Nephron progenitor cell (in vitro differentiated cells): ENCODE results near the gene PHLDA2.
A peak's percentile ranks its signal among the peaks of the same experiment; 100 is the strongest.
"Not testable (repeated sequence)": the region's sequence is repeated elsewhere in the genome, so short reads cannot be mapped to it uniquely, and the experiment has no call there.

Source experiments
- DNase-seq: peaks from one replicate; pipeline ENCODE4 v3.0.0; 2021
- H3K27ac Mint-ChIP-seq: 2 replicates; pipeline ENCODE4 v1.8.0; 2021; ENCODE audit warnings: mild to moderate bottlenecking, moderate library complexity, mixed read lengths
- H3K27me3 Mint-ChIP-seq: 2 replicates; pipeline ENCODE4 v1.8.0; 2021; ENCODE audit warnings: mild to moderate bottlenecking, low read depth, mixed read lengths; ENCODE audit not compliant: poor library complexity
- H3K36me3 Mint-ChIP-seq: 2 replicates; pipeline ENCODE4 v1.8.0; 2021; ENCODE audit warnings: low read depth, mixed read lengths
- H3K4me1 Mint-ChIP-seq: 2 replicates; pipeline ENCODE4 v1.8.0; 2021; ENCODE audit warnings: mixed read lengths
- H3K4me3 Mint-ChIP-seq: 2 replicates; pipeline ENCODE4 v1.8.0; 2021; ENCODE audit warnings: mild to moderate bottlenecking, moderate library complexity, mixed read lengths
- H3K9me3 Mint-ChIP-seq: 2 replicates; pipeline ENCODE4 v1.8.0; 2021; ENCODE audit warnings: mild to moderate bottlenecking, moderate library complexity, mixed read lengths
- CTCF ChIP-seq: fragments of 200-600 bp; sonication (generic); IDR thresholded peaks from 2 replicates; pipeline ENCODE4 v1.5.0; 2021; ENCODE audit warnings: antibody characterized with exemption

The PHLDA2 gene

GRCh38 chr11:2910401-2910955 is 18.7 kb downstream of the PHLDA2 start:
- no peak for DNase-seq
- no peak for TF ChIP-seq CTCF
- Mint-ChIP-seq H3K4me3 (no peak overlapping the region), H3K36me3 (peaks cover 6% of the 10 kb centered on the region), H3K27me3 (peaks cover 8% of the 10 kb centered on the region), H3K4me1 (peaks cover 17% of the 10 kb centered on the region), H3K9me3 (peaks cover 13% of the 10 kb centered on the region), H3K27ac (peak overlapping the region; percentile 15)

GRCh38 chr11:2909133-2909902 is 19.9 kb downstream of the PHLDA2 start:
- TF ChIP-seq CTCF = no peak
- no peak for DNase-seq
- no peak overlapping the region for H3K4me3 Mint-ChIP-seq

DNA sequence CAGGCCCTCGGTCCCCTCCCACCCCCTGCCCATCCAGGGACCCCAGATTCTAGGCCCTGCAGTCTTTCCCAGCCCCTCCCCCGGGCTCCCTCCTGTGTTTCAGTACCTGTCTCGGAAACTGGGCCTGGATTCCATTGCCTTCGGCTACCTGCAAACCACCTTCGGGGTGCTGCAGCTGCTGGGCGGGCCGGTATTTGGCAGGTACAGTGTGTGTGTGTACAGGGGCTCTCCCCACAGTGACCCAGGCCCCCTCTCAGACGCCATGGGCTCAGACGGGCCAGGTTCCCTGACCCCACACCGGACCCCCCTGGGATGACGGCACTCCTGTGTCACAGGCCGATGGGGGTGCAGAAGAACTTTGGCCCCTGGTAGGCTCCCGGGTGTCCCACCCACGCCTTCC is 21.1 kb downstream of the PHLDA2 start:
- Mint-ChIP-seq H3K27ac (no peak overlapping the region), H3K36me3 (peaks cover 13% of the 10 kb centered on the region), H3K4me3 (no peak overlapping the region), H3K27me3 (peaks cover 4% of the 10 kb centered on the region), H3K4me1 (peaks cover 15% of the 10 kb centered on the region), H3K9me3 (peaks cover 20% of the 10 kb centered on the region)
- no peak for TF ChIP-seq CTCF
- DNase-seq = no peak

More at GRCh38 chr11:2909133-2909902, 19.9 kb downstream of the PHLDA2 start:
- Mint-ChIP-seq H3K36me3 (peaks cover 13% of the 10 kb centered on the region), H3K27me3 (peaks cover 8% of the 10 kb centered on the region), H3K27ac (no peak overlapping the region), H3K9me3 (peaks cover 20% of the 10 kb centered on the region), H3K4me1 (peaks cover 17% of the 10 kb centered on the region)

DNA sequence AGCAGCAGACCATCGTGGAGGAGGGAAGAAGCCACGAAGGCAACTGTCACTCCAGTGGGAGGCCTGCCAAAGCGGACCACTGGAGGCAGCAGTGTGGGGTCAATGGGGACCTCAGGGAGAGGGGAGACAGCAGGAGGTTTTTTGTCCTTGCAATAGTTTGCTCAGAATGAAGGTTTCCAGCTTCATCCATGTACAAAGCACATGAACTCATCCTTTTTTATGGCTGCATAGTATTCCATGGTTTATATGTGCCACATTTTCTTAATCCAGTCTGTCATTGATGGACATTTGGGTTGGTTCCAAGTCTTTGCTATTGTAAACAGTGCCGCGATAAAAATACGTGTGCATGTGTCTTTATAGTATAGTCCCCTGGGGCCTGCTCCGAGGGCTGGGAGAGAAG is 23.9 kb downstream of the PHLDA2 start:
- not testable (repeated sequence) for H3K4me3 Mint-ChIP-seq, DNase-seq, H3K27me3 Mint-ChIP-seq, H3K27ac Mint-ChIP-seq
- H3K9me3 Mint-ChIP-seq = peaks cover 20% of the 10 kb centered on the region
- H3K4me1 Mint-ChIP-seq = peaks cover 18% of the 10 kb centered on the region
- H3K36me3 Mint-ChIP-seq = peaks cover 13% of the 10 kb centered on the region

GRCh38 chr11:2904153-2905052 is 24.8 kb downstream of the PHLDA2 start:
- Mint-ChIP-seq H3K36me3 (peaks cover 13% of the 10 kb centered on the region), H3K27me3 (peaks cover 9% of the 10 kb centered on the region), H3K4me1 (peaks cover 26% of the 10 kb centered on the region), H3K4me3 (peak overlapping the region; percentile 59), H3K9me3 (peaks cover 20% of the 10 kb centered on the region), H3K27ac (no peak overlapping the region)
- TF ChIP-seq CTCF = no peak
- no peak for DNase-seq

DNA sequence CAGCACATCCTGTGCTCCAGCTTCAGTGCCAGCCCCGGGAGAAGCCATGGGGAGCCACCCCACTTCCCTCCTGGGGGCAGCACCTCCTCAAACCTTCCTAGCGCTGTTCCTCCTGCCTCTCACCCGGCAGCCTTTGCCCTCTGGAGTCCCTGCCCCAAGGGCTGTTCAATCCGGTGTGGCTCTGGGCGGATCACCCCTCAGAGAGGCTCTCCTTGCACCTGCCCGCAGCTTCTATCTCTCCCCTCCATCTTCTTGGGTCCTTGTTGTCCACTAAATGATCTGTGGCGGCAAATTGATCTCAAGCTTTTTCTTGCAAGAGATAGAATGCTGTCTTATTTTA is 25.6 kb downstream of the PHLDA2 start:
- Mint-ChIP-seq H3K4me3 (peak overlapping the region; percentile 59), H3K27ac (no peak overlapping the region), H3K4me1 (peaks cover 30% of the 10 kb centered on the region), H3K9me3 (peaks cover 20% of the 10 kb centered on the region), H3K27me3 (peaks cover 12% of the 10 kb centered on the region), H3K36me3 (peaks cover 13% of the 10 kb centered on the region)
- DNase-seq = no peak
- no peak for TF ChIP-seq CTCF
